HCT116 (cell line): ENCODE results near the gene MNT. TPM values are rescaled to one million over a fixed set of nuclear protein-coding genes. Genes with fewer than 3 reads are reported as not detected.
A peak's percentile ranks its signal among the peaks of the same experiment; 100 is the strongest.

Experiments used
- ATAC-seq: fragments of 200-7000 bp; cut with Tn5 transposase; 2 replicates; pipeline ENCODE4 v1.9.1; 2020; ENCODE audit warnings: mild to moderate bottlenecking, moderate library complexity
- BruUV-seq: library from RNA; stranded (reverse); fragments of 400-500 nt; replicated peaks from 2 replicates; lab custom pipeline; 2021; lab: Mats Ljungman, UMichigan
- CTCF ChIA-PET: fragments of 300-600 bp; sonication (Branson Sonifier 250); formaldehyde crosslinking; loops from one replicate; lab custom pipeline; 2021; ENCODE audit warnings: antibody characterized with exemption; lab: Charles Lee
- POLR2A ChIA-PET: fragments of 300-600, 350-600 bp; sonication (Branson Sonifier 250); formaldehyde crosslinking; loops from one replicate; lab custom pipeline; 2021; ENCODE audit warnings: antibody characterized with exemption; lab: Charles Lee
- RAD21 ChIA-PET, 2 experiments: fragments of 300-600 bp; sonication (Branson Sonifier 250); formaldehyde crosslinking; loops; one replicate each; lab custom pipeline; 2023; ENCODE audit warnings: low total read pairs in 2 of 2; ENCODE audit not compliant: uncharacterized antibody in 2 of 2, unreplicated experiment in 2 of 2, low non-redundant PET in 1 of 2; lab: Charles Lee
- DNase-seq: peaks from one replicate; pipeline ENCODE4 v3.0.0-alpha.2; 2010; ENCODE audit warnings: low read depth, low spot score
- H2AFZ ChIP-seq: fragments of 200-600 bp; shearing (Covaris generic), sonication (generic); 2 replicates; pipeline ENCODE4 v1.6.1; 2017; ENCODE audit warnings: low read depth, mixed run types, mixed read lengths, antibody characterized with exemption, low read length; ENCODE audit not compliant: poor library complexity, severe bottlenecking
- H3K27ac ChIP-seq: 2 replicates; pipeline ENCODE4 v1.5.1; 2012; ENCODE audit warnings: low read depth, low read length
- H3K27me3 ChIP-seq: fragments of 200-600 bp; sonication (generic); 2 replicates; pipeline ENCODE4 v1.6.1; 2016; ENCODE audit warnings: mixed run types, low read length, mixed read lengths; ENCODE audit not compliant: insufficient read depth
- H3K36me3 ChIP-seq, 2 experiments: fragments of 200-500 bp in 1 of 2; fragments of 200-600 bp in 1 of 2; sonication (Bioruptor generic) in 1 of 2; sonication (generic) in 1 of 2; 2 replicates each; pipeline versions ENCODE4 v1.5.1 to v1.6.1; 2014 to 2016; ENCODE audit warnings: low read length in 2 of 2, inconsistent platforms in 1 of 2, mixed read lengths in 1 of 2, mixed run types in 1 of 2; ENCODE audit not compliant: insufficient read depth in 2 of 2, control insufficient read depth in 1 of 2
- H3K4me1 ChIP-seq, 2 experiments: fragments of 200-600 bp in 1 of 2; sonication (generic) in 1 of 2; 2 replicates each; pipeline versions ENCODE4 v1.5.1 to v1.6.1; 2012 to 2017; ENCODE audit warnings: low read length in 2 of 2, inconsistent platforms in 1 of 2, mild to moderate bottlenecking in 1 of 2, mixed read lengths in 1 of 2, mixed run types in 1 of 2, moderate library complexity in 1 of 2; ENCODE audit not compliant: insufficient read depth in 2 of 2, control insufficient read depth in 1 of 2
- H3K4me2 ChIP-seq: fragments of 200-600 bp; sonication (generic); 2 replicates; pipeline ENCODE4 v1.6.1; 2017; ENCODE audit warnings: mixed run types, low read length, mixed read lengths
- H3K4me3 ChIP-seq, 2 experiments: fragments of 200-600 bp in 1 of 2; sonication (generic) in 1 of 2; replicated peaks in 1 of 2; 2 replicates each; pipeline ENCODE4 v1.5.1; 2011 to 2016; ENCODE audit warnings: low read length in 2 of 2, control low read depth in 1 of 2, low read depth in 1 of 2, mild to moderate bottlenecking in 1 of 2, mixed read lengths in 1 of 2, mixed run types in 1 of 2
- H3K79me2 ChIP-seq: fragments of 200-600 bp; sonication (generic); 2 replicates; pipeline ENCODE4 v1.6.1; 2017; ENCODE audit warnings: mild to moderate bottlenecking, mixed run types, low read length, moderate library complexity, mixed read lengths; ENCODE audit not compliant: insufficient read depth
- H3K9ac ChIP-seq: fragments of 200-600 bp; sonication (generic); 2 replicates; pipeline ENCODE4 v1.6.1; 2016; ENCODE audit warnings: low read length, mixed read lengths
- H3K9me2 ChIP-seq: fragments of 200-600 bp; sonication (generic), shearing (Covaris generic); 2 replicates; pipeline ENCODE4 v1.6.1; 2017; ENCODE audit warnings: mixed run types, mild to moderate bottlenecking, moderate library complexity; ENCODE audit not compliant: insufficient read depth
- H3K9me3 ChIP-seq, 2 experiments: fragments of 200-500 bp in 1 of 2; fragments of 200-600 bp in 1 of 2; sonication (Bioruptor generic) in 1 of 2; sonication (generic) in 1 of 2; 2 replicates each; pipeline ENCODE4 v1.6.1; 2014 to 2017; ENCODE audit warnings: low read length in 2 of 2, mixed read lengths in 2 of 2, inconsistent platforms in 1 of 2, low read depth in 1 of 2, mild to moderate bottlenecking in 1 of 2, mixed run types in 1 of 2, moderate library complexity in 1 of 2; ENCODE audit not compliant: control insufficient read depth in 1 of 2, insufficient read depth in 1 of 2
- H4K20me1 ChIP-seq: fragments of 200-600 bp; sonication (generic), shearing (Covaris generic); 2 replicates; pipeline ENCODE4 v1.6.1; 2017; ENCODE audit warnings: mixed run types, mild to moderate bottlenecking, moderate library complexity; ENCODE audit not compliant: insufficient read depth
- CBX3 ChIP-seq: IDR thresholded peaks from 2 replicates; pipeline ENCODE4 v1.6.1; 2012; ENCODE audit warnings: low read depth
- EGR1 ChIP-seq: IDR thresholded peaks from 2 replicates; pipeline ENCODE4 v1.6.1; 2012; ENCODE audit warnings: low read depth
- ELF1 ChIP-seq: IDR thresholded peaks from 2 replicates; pipeline ENCODE4 v1.6.1; 2012; ENCODE audit warnings: low read depth, borderline replicate concordance
- EZH2phosphoT487 ChIP-seq: fragments of 200-600 bp; IDR thresholded peaks from 2 replicates; pipeline ENCODE4 v1.6.1; 2018; ENCODE audit warnings: antibody characterized with exemption, borderline replicate concordance
- JUND ChIP-seq: IDR thresholded peaks from 2 replicates; pipeline ENCODE4 v1.6.1; 2012
- POLR2A ChIP-seq: IDR thresholded peaks from 2 replicates; pipeline ENCODE4 v1.7.0; 2011; ENCODE audit warnings: borderline replicate concordance; ENCODE audit not compliant: insufficient read depth, insufficient read length; ENCODE audit errors: extremely low read depth
- POLR2AphosphoS5 ChIP-seq: IDR thresholded peaks from 2 replicates; pipeline ENCODE4 v1.6.1; 2011; ENCODE audit warnings: mild to moderate bottlenecking, low read depth, low read length, moderate library complexity
- SIN3A ChIP-seq: IDR thresholded peaks from 2 replicates; pipeline ENCODE4 v1.6.1; 2012; ENCODE audit warnings: low read depth
- SP1 ChIP-seq: IDR thresholded peaks from 2 replicates; pipeline ENCODE4 v1.6.1; 2012; ENCODE audit warnings: low read depth
- SRF ChIP-seq: IDR thresholded peaks from 2 replicates; pipeline ENCODE4 v1.6.1; 2012; ENCODE audit warnings: low read depth
- TCF7L2 ChIP-seq: IDR thresholded peaks from 2 replicates; pipeline ENCODE4 v1.7.0; 2011; ENCODE audit warnings: borderline replicate concordance, inconsistent platforms; ENCODE audit not compliant: insufficient read depth, insufficient read length; ENCODE audit errors: extremely low read depth
- YY1 ChIP-seq: IDR thresholded peaks from 2 replicates; pipeline ENCODE4 v1.6.1; 2011; ENCODE audit warnings: low read length, low read depth, moderate library complexity, mild to moderate bottlenecking; ENCODE audit not compliant: insufficient replicate concordance; ENCODE audit errors: extremely low read depth
- ZFX ChIP-seq: fragments of 450-650 bp; IDR thresholded peaks from 2 replicates; pipeline ENCODE4 v1.6.1; 2017
- ZNF274 ChIP-seq: fragments of 200-500 bp; sonication (Bioruptor generic); IDR thresholded peaks from 2 replicates; pipeline ENCODE4 v1.6.1; 2014; ENCODE audit warnings: mild to moderate bottlenecking, low read depth, low read length, inconsistent platforms
- intact Hi-C: fragments of 100-400 bp; cut with micrococcal nuclease; formaldehyde crosslinking; loops from 2 replicates; pipeline ENCODE4 v1.10.0; 2022
- total RNA-seq: library from RNA; stranded (reverse); gene quantifications from one replicate; pipeline ENCODE4 v1.2.1, GENCODE V29; 2021; ENCODE audit not compliant: unreplicated experiment
- TF ChIP-seq, protein P1 (sequence below): IDR thresholded peaks from 2 replicates; pipeline ENCODE4 v1.6.1; 2011; ENCODE audit warnings: mild to moderate bottlenecking, low read length, moderate library complexity; ENCODE audit not compliant: insufficient replicate concordance; ENCODE audit errors: extremely low read depth
- TF ChIP-seq, protein P2 (sequence below): IDR thresholded peaks from 2 replicates; pipeline ENCODE4 v1.6.1; 2012

Gene MNT
- total RNA-seq, 1 experiment from 2014 or later: 37.0 TPM

DNA sequence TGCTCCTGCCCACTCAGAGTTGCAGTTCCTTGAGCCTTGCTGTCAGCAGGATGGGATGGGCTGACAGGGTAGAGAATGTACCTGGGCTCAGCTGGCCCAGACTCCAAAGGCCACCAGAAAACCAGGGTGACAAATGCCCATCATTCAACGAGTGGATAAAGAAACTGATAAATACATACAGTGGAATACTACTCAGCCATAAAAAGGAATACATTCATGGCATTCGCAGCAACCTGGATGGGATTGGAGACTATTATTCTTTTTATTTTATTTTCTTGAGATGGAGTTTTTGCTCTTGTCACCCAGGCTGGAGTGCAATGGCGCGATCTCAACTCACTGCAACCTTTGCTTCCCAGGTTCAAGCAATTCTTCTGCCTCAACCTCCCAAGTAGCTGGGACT lies 43.6 kb downstream of the MNT start:
- Histone ChIP-seq H3K9ac (no peak overlapping the region), H3K9me3 (no peaks in the 10 kb centered on the region), H3K4me2 (peak overlapping the region; percentile 71; the same call in 1 of the 2 replicates), H3K4me1 (peaks cover 37 to 55% of the 10 kb centered on the region in 2 experiments), H2AFZ (no peak overlapping the region), H3K27me3 (no peaks in the 10 kb centered on the region), H3K36me3 (peaks cover 0 to 4% of the 10 kb centered on the region in 2 experiments; a peak in 2 of 4 replicates), H3K9me2 (no peaks in the 10 kb centered on the region), H3K79me2 (no peaks in the 10 kb centered on the region), H3K27ac (no peak overlapping the region), H3K4me3 (no peak overlapping the region), H4K20me1 (no peaks in the 10 kb centered on the region)
- no peak for DNase-seq
- ATAC-seq: no peak
- intact Hi-C loops: no loop called here
- POLR2A ChIA-PET: no interaction called here
- CTCF ChIA-PET: interaction anchor here (2.9 kb wide), 1 partner anchor 25 kb away, joined by 6 read pairs; no protein-coding TSS in a partner anchor
- RAD21 ChIA-PET: no interaction called here
- no peak for TF ChIP-seq SRF
- TF ChIP-seq EZH2phosphoT487: no peak
- no peak for TF ChIP-seq YY1
- TF ChIP-seq ZFX: no peak
- no peak for TF ChIP-seq ZNF274
- TF ChIP-seq TCF7L2: no peak
- no peak for TF ChIP-seq SIN3A
- no peak for TF ChIP-seq SP1
- TF ChIP-seq JUND: no peak
- no peak for TF ChIP-seq EGR1
- no peak for TF ChIP-seq ELF1
- TF ChIP-seq POLR2AphosphoS5: no peak
- TF ChIP-seq POLR2A: no peak
- no peak for TF ChIP-seq CBX3
- TF ChIP-seq, protein P1, sequence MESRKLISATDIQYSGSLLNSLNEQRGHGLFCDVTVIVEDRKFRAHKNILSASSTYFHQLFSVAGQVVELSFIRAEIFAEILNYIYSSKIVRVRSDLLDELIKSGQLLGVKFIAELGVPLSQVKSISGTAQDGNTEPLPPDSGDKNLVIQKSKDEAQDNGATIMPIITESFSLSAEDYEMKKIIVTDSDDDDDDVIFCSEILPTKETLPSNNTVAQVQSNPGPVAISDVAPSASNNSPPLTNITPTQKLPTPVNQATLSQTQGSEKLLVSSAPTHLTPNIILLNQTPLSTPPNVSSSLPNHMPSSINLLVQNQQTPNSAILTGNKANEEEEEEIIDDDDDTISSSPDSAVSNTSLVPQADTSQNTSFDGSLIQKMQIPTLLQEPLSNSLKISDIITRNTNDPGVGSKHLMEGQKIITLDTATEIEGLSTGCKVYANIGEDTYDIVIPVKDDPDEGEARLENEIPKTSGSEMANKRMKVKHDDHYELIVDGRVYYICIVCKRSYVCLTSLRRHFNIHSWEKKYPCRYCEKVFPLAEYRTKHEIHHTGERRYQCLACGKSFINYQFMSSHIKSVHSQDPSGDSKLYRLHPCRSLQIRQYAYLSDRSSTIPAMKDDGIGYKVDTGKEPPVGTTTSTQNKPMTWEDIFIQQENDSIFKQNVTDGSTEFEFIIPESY: no peak
- TF ChIP-seq, protein P2, sequence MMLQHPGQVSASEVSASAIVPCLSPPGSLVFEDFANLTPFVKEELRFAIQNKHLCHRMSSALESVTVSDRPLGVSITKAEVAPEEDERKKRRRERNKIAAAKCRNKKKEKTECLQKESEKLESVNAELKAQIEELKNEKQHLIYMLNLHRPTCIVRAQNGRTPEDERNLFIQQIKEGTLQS: no peak
- TF ChIP-seq, all 23 proteins: peak for 0
- BruUV-seq: no TSS peak
